Measurements from ENCODE around the gene UBE2QL1.

DNA sequence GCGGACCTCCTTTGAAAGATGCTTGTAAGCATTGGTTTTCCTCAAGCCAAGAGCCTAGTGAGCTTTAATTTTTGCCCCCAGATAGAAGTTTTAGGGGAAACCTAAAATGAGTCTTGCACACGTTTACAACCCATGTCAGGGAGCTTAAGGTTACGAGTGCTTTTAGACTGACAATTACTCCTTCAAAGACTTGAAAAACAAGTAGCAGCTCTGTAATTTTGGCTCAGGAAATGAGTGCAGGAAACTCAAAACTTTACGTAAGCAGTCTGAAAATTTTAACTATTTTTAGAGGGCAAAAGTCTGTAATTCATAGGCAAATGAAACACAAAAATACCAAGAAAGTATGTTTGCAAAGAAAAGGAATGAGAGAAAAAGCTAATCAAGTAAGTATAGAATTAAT, 36.8 kb downstream of the UBE2QL1 start:
- TF ChIP-seq, protein P1, sequence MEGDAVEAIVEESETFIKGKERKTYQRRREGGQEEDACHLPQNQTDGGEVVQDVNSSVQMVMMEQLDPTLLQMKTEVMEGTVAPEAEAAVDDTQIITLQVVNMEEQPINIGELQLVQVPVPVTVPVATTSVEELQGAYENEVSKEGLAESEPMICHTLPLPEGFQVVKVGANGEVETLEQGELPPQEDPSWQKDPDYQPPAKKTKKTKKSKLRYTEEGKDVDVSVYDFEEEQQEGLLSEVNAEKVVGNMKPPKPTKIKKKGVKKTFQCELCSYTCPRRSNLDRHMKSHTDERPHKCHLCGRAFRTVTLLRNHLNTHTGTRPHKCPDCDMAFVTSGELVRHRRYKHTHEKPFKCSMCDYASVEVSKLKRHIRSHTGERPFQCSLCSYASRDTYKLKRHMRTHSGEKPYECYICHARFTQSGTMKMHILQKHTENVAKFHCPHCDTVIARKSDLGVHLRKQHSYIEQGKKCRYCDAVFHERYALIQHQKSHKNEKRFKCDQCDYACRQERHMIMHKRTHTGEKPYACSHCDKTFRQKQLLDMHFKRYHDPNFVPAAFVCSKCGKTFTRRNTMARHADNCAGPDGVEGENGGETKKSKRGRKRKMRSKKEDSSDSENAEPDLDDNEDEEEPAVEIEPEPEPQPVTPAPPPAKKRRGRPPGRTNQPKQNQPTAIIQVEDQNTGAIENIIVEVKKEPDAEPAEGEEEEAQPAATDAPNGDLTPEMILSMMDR (IDR thresholded peaks at IDR 0.05) = no peak
- no peak for TF ChIP-seq POLR2A (IDR thresholded peaks at IDR 0.05)
- no peak for TF ChIP-seq POLR2AphosphoS5 (IDR thresholded peaks at IDR 0.05)
